Measurements from ENCODE around the gene MCC.

MCC gene

DNA sequence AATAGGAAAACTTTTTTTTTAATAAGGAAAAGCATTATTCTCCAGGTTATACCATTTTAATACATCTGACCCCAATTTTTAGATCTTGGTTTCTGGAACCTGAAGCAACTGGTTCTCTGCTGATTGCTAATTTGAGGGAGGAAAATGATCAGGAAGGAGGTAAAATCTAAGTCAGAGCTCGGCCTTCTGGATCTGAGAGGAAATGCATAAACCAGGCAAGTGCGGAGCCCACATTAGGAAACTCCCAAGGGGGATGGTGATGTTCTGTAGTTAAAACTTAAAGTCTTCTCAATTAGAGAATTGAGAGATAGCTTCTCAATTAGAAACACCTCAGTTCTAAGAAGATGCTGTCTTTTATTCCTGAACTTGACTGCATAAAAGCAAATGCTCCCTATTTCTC, 167.0 kb downstream of the MCC start:
- no peak for DNase-seq (ENCODE audit: low spot score)
- TF ChIP-seq CTCF (IDR thresholded peaks at IDR 0.05; ENCODE audit: extremely low read depth, missing control alignments), result no peak

DNA sequence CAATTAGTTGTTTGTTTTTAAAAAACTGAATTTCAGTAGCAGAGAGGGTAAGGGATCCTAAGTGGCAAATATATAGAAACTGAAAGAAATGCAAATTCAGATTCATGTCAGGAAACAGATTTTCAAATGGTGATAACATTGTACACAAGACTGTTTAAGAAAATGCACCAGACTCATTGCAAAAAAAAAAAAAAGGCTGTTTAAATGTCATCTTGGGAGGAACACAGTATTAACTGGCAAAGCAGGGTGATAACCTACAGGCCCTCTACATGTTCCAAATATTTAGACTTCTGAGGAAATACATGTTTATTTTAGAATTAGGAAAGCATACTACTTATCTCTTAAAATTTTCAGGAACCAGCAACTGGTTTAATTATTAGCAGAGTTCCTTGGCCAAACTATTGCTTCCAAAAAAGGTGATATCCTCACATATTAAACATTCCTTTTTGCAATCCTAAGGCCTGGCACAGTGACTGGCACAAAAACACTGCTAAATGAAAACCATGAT, 167.9 kb downstream of the MCC start:
- TF ChIP-seq CTCF (IDR thresholded peaks at IDR 0.05; ENCODE audit: extremely low read depth, missing control alignments), result no peak
- no peak for DNase-seq (ENCODE audit: low spot score)

DNA sequence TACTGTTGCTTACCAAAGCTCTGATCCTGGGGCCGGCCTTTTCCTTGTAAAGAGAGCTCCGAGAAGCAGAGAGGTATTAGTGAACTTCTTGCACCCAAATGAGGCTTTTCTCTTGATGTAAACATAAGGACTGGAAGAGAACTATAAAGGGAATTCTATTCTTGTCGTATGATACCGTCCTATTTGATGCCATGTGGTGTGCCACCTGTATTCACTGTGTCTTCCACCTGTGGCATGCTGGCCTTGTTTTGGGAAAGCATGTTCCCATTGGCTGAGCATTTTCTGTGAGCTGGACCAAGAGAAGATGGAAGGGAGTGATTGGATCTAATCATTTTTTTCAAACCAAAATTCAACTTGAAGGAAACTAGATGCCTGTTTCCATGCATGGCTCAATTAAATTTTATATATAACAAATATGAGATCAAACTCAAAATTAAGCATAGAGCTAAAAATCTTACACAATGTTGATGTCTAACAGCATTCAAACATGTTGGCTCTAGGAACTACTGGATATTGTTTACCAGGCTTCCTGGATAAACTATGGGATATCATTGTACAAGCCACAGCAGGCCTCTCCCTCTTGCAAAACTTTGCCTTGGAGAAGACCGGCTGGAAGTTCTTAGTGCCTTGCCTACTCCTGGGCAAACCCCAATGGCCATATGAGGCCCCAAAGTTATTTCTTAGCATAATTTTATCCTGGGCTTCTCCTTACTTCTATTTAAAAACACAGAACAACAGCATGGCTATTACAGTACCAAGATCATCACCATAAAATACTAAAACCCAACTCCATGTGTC, 168.8 kb downstream of the MCC start:
- no peak for TF ChIP-seq CTCF (IDR thresholded peaks at IDR 0.05; ENCODE audit: extremely low read depth, missing control alignments)
- DNase-seq (ENCODE audit: low spot score), result no peak

- no peak for DNase-seq (ENCODE audit: low spot score)
- TF ChIP-seq CTCF (IDR thresholded peaks at IDR 0.05; ENCODE audit: extremely low read depth, missing control alignments), result no peak
Measured at GRCh38 chr5:113317636-113318035, 170.6 kb downstream of the MCC start.

GRCh38 chr5:113311301-113311700, 177.0 kb downstream of the MCC start:
- no peak for DNase-seq (ENCODE audit: low spot score)
- no peak for TF ChIP-seq CTCF (IDR thresholded peaks at IDR 0.05; ENCODE audit: extremely low read depth, missing control alignments)

DNA sequence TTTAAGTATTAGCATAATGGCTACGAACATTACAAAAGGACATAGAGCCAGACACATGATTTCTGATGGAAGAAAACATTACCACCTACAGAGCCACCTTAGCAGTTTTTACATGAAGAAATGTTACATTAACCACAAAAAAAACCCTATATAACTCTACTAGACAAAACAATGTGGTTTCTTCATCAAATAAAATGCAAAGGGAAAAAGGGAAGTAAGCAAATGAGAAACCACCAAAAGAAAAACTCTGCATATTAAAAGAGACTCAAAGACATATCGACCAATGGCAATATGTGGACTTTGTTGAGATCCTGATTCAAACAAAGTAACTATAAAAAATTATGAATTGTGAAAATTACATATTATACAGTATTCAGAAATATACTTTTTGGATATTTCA, 186.1 kb downstream of the MCC start:
- no peak for TF ChIP-seq CTCF (IDR thresholded peaks at IDR 0.05; ENCODE audit: extremely low read depth, missing control alignments)
- no peak for DNase-seq (ENCODE audit: low spot score)

- TF ChIP-seq CTCF (IDR thresholded peaks at IDR 0.05; ENCODE audit: extremely low read depth, missing control alignments), result no peak
- DNase-seq (ENCODE audit: low spot score), result no peak
Measured at GRCh38 chr5:113299591-113299990, 188.7 kb downstream of the MCC start.

Data from GM20000 (cell line).